ENCODE results near the gene PID1. TPM values are rescaled to one million over a fixed set of nuclear protein-coding genes. Genes with fewer than 3 reads are reported as not detected.

The PID1 gene
- total RNA-seq, 1 donor from 2014 or later: 0.95 TPM

- no peaks in the 10 kb centered on the region for H3K36me3 Mint-ChIP-seq (ENCODE audit: low read depth)
- DNase-seq (ENCODE audit: low spot score): no peak
- H3K27me3 Mint-ChIP-seq (ENCODE audit: low read depth): peaks cover 1% of the 10 kb centered on the region
- no peak for TF ChIP-seq CTCF (IDR thresholded peaks at IDR 0.05)
- H3K4me3 Mint-ChIP-seq (ENCODE audit: unreplicated experiment): no peak overlapping the region
- H3K4me1 Mint-ChIP-seq (ENCODE audit: low read depth): no peaks in the 10 kb centered on the region
- peaks cover 21% of the 10 kb centered on the region for H3K9me3 Mint-ChIP-seq (ENCODE audit: low read depth)
- H3K27ac Mint-ChIP-seq (ENCODE audit: unreplicated experiment): no peak overlapping the region
Observed at GRCh38 chr2:229095472-229095871, 175.6 kb downstream of the PID1 start.

GRCh38 chr2:229090225-229090624 lies 180.9 kb downstream of the PID1 start:
- Mint-ChIP-seq H3K36me3 (ENCODE audit: low read depth) (no peaks in the 10 kb centered on the region), H3K4me1 (ENCODE audit: low read depth) (no peaks in the 10 kb centered on the region), H3K27ac (ENCODE audit: unreplicated experiment) (no peak overlapping the region), H3K27me3 (ENCODE audit: low read depth) (no peaks in the 10 kb centered on the region), H3K4me3 (ENCODE audit: unreplicated experiment) (no peak overlapping the region), H3K9me3 (ENCODE audit: low read depth) (peaks cover 17% of the 10 kb centered on the region)
- DNase-seq (ENCODE audit: low spot score): no peak
- TF ChIP-seq CTCF (IDR thresholded peaks at IDR 0.05): no peak

GRCh38 chr2:229089776-229090175 lies 181.3 kb downstream of the PID1 start:
- H3K9me3 Mint-ChIP-seq (ENCODE audit: low read depth): peaks cover 14% of the 10 kb centered on the region
- no peaks in the 10 kb centered on the region for H3K36me3 Mint-ChIP-seq (ENCODE audit: low read depth)
- no peak overlapping the region for H3K27ac Mint-ChIP-seq (ENCODE audit: unreplicated experiment)
- H3K4me3 Mint-ChIP-seq (ENCODE audit: unreplicated experiment): no peak overlapping the region
- TF ChIP-seq CTCF (IDR thresholded peaks at IDR 0.05): no peak
- no peaks in the 10 kb centered on the region for H3K4me1 Mint-ChIP-seq (ENCODE audit: low read depth)
- no peaks in the 10 kb centered on the region for H3K27me3 Mint-ChIP-seq (ENCODE audit: low read depth)
- no peak for DNase-seq (ENCODE audit: low spot score)

- no peak for TF ChIP-seq CTCF (IDR thresholded peaks at IDR 0.05)
- H3K27ac Mint-ChIP-seq (ENCODE audit: unreplicated experiment): no peak overlapping the region
- no peaks in the 10 kb centered on the region for H3K4me1 Mint-ChIP-seq (ENCODE audit: low read depth)
- H3K4me3 Mint-ChIP-seq (ENCODE audit: unreplicated experiment): no peak overlapping the region
- no peaks in the 10 kb centered on the region for H3K36me3 Mint-ChIP-seq (ENCODE audit: low read depth)
- H3K9me3 Mint-ChIP-seq (ENCODE audit: low read depth): peaks cover 12% of the 10 kb centered on the region
- no peaks in the 10 kb centered on the region for H3K27me3 Mint-ChIP-seq (ENCODE audit: low read depth)
- DNase-seq (ENCODE audit: low spot score): no peak
Observed at GRCh38 chr2:229088966-229089700, 182.0 kb downstream of the PID1 start.

GRCh38 chr2:229088517-229088913 lies 182.6 kb downstream of the PID1 start:
- Mint-ChIP-seq H3K4me3 (ENCODE audit: unreplicated experiment) (no peak overlapping the region), H3K36me3 (ENCODE audit: low read depth) (no peaks in the 10 kb centered on the region), H3K27ac (ENCODE audit: unreplicated experiment) (no peak overlapping the region), H3K9me3 (ENCODE audit: low read depth) (peaks cover 7% of the 10 kb centered on the region), H3K4me1 (ENCODE audit: low read depth) (no peaks in the 10 kb centered on the region), H3K27me3 (ENCODE audit: low read depth) (no peaks in the 10 kb centered on the region)
- TF ChIP-seq CTCF (IDR thresholded peaks at IDR 0.05): no peak
- DNase-seq (ENCODE audit: low spot score): no peak
